Brain microvascular endothelial cell (primary cell): ENCODE results near the gene CTNNA3.
A peak's percentile ranks its signal among the peaks of the same experiment; 100 is the strongest.

Experiments used
- DNase-seq: peaks from one replicate; pipeline ENCODE4 v3.0.0-alpha.2; 2020
- H3K27ac ChIP-seq: fragments of 250-450 bp; sonication (Bioruptor Pico); 2 replicates; pipeline ENCODE4 v1.5.1; 2020; ENCODE audit warnings: mild to moderate bottlenecking, moderate library complexity
- H3K27me3 ChIP-seq: fragments of 250-450 bp; sonication (Bioruptor Pico); replicated peaks from 2 replicates; pipeline ENCODE4 v1.5.1; 2020; ENCODE audit warnings: mild to moderate bottlenecking
- H3K36me3 ChIP-seq: fragments of 250-450 bp; sonication (Bioruptor Pico); replicated peaks from 2 replicates; pipeline ENCODE4 v1.5.1; 2020; ENCODE audit warnings: mild to moderate bottlenecking
- H3K4me3 ChIP-seq: 2 replicates; pipeline ENCODE4 v1.5.1; 2011; ENCODE audit warnings: low read depth, mild to moderate bottlenecking, control low read depth, low read length, moderate library complexity
- CTCF ChIP-seq: IDR thresholded peaks from 2 replicates; pipeline ENCODE4 v1.5.1; 2011; ENCODE audit warnings: low read depth, mild to moderate bottlenecking, moderate library complexity, low read length, control low read depth, inconsistent platforms; ENCODE audit errors: missing control alignments
- in situ Hi-C: cut with HindIII; loops from 2 replicates; pipeline ENCODE4 v1.10.0; 2017; ENCODE audit warnings: low sequenced_read_pairs, low pct_ligation_motif_present

CTNNA3 gene

GRCh38 chr10:66860376-66860945 is 835.5 kb downstream of the CTNNA3 start:
- Histone ChIP-seq H3K36me3 (no peaks in the 10 kb centered on the region), H3K4me3 (no peak overlapping the region), H3K27ac (no peak overlapping the region), H3K27me3 (no peaks in the 10 kb centered on the region)
- in situ Hi-C loops: no loop called here
- TF ChIP-seq CTCF: no peak
- no peak for DNase-seq

GRCh38 chr10:66852811-66853210 is 843.2 kb downstream of the CTNNA3 start:
- TF ChIP-seq CTCF: no peak
- no peak overlapping the region for H3K27ac ChIP-seq
- no peaks in the 10 kb centered on the region for H3K27me3 ChIP-seq
- in situ Hi-C loops: no loop called here
- H3K4me3 ChIP-seq: no peak overlapping the region
- DNase-seq: no peak
- H3K36me3 ChIP-seq: no peaks in the 10 kb centered on the region

- H3K4me3 ChIP-seq: no peak overlapping the region
- in situ Hi-C loops: no loop called here
- TF ChIP-seq CTCF: no peak
- H3K27me3 ChIP-seq: no peaks in the 10 kb centered on the region
- DNase-seq: no peak
- no peaks in the 10 kb centered on the region for H3K36me3 ChIP-seq
- no peak overlapping the region for H3K27ac ChIP-seq
Observed at GRCh38 chr10:66848856-66849255, 847.1 kb downstream of the CTNNA3 start.

GRCh38 chr10:66844176-66844942 is 851.6 kb downstream of the CTNNA3 start:
- Histone ChIP-seq H3K27ac (no peak overlapping the region), H3K27me3 (no peaks in the 10 kb centered on the region), H3K36me3 (no peaks in the 10 kb centered on the region), H3K4me3 (no peak overlapping the region)
- TF ChIP-seq CTCF: peak; percentile 11
- in situ Hi-C loops: no loop called here
- no peak for DNase-seq

GRCh38 chr10:66843396-66843795 is 852.6 kb downstream of the CTNNA3 start:
- DNase-seq: no peak

More at GRCh38 chr10:66843396-66843795, 852.6 kb downstream of the CTNNA3 start:
- in situ Hi-C loops: no loop called here
- no peaks in the 10 kb centered on the region for H3K27me3 ChIP-seq
- H3K36me3 ChIP-seq: no peaks in the 10 kb centered on the region
- no peak for TF ChIP-seq CTCF
- H3K27ac ChIP-seq: no peak overlapping the region
- no peak overlapping the region for H3K4me3 ChIP-seq
